Islet of Langerhans (tissue), 1 donor: Measurements from ENCODE around the gene PPP2R2C.

Experiments used
- FAIRE-seq: peaks from one replicate; lab custom pipeline; 2011; peaks lifted over from hg19 to GRCh38; lab: Jason Lieb, UNC

PPP2R2C gene

DNA sequence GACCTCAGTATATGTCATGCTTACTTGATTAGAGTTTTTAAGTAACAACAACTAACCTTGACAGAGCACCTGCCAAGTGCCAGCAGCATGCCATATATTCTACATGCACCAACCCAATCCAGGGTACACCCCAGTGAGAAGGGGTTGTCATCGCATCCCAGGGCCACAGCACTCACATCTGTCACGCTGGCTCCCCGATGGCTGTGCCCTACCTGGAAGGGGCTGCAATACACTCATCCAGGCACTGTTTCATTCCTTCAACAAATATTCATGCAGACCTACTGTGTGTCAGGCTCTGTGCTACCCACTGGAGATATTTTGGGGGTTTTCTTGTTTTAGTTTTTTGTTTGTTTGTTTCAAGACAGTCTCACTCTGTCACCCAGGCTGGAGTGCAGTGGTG is 49.5 kb downstream of the PPP2R2C start:
- FAIRE-seq: no peak

DNA sequence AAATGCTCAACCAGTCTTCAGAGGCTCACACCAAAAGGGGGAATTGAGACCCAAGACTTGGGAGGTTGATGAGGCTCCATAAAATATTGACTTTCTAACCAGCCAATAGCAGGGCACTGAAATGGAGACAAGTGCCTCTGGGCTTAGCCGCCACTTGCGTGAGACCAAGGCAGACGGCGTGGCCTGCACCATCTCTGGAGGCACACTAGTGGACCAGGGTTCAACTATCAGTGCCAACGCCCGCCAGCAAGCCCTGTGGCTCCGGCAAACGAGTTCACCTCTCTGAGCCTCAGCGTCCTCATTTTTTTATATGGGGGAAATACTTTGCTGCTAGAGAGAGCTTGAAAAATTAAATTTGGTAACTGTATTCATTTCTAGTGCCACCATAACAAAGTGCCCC is 50.3 kb downstream of the PPP2R2C start:
- no peak for FAIRE-seq

- no peak for FAIRE-seq
These were observed 51.0 kb downstream of the PPP2R2C start for GRCh38 chr4:6421397-6421796.

- FAIRE-seq: no peak
These were observed 51.4 kb downstream of the PPP2R2C start for GRCh38 chr4:6420972-6421371.

GRCh38 chr4:6420036-6420435 is 52.4 kb downstream of the PPP2R2C start:
- FAIRE-seq: no peak

GRCh38 chr4:6419452-6420028 is 52.9 kb downstream of the PPP2R2C start:
- no peak for FAIRE-seq

GRCh38 chr4:6418193-6418755 is 54.1 kb downstream of the PPP2R2C start:
- no peak for FAIRE-seq

DNA sequence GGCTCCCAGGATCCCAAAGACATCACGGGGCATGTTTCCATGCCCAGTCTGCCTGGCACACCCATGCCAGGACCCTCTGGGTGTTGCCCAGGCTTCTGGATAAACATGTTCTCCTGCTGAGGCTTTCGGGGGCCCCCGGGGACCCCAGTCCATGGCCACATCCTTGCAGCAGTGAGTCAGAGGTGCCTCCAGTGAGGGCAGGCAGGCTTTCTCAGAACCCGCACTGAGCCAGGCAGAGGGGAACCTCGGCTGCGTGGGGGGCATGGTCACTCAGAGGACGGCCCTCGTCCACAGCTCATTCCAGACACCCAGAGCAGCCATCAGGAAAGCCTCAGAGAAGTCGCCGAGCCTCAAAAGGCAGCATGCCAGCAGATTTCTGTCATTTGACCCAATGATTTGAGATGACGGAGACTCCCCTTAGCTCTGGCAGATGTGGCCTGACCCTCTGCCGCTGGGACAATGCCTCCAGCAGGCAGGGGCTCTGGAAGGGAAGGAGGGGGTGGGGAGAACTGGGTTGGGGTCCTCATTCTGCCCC is 54.8 kb downstream of the PPP2R2C start:
- no peak for FAIRE-seq

DNA sequence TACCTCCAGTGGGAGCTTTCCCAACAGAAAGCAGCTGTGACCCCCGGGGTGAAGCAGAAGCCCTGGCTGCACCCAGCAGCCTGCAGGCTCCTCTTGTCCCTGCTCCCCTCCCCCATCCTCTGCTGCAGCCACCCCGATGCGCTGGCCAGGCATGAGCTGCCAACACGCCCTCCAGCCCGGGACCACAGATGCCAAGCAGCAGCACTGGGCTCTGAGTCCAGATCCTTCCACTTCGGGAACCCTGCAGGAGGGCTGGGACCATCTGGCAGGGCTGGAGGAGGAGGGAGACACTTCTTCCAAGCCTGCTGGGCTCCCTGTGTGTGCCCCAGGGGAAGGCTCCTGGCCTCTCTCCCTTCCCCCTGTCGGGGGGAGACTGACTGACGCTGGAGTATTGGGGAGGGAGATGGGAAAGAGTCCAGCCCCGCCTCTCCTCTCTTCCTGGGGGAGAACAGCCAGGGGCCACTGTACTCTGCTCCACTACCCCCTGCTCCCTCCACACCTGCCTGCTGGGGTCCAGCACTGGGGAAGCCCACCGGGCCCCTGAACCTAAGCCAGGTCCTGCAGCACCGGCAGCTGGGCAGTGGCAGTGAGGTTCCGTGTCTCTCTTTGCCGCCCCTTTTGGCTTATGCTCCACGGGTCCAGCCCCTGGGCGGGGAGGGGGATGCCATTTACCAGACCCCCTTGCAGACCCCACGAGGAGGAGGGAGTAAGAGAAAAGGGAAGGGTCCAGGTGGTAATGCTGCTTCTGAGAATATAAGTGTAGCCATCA is 55.7 kb downstream of the PPP2R2C start:
- FAIRE-seq: no peak

DNA sequence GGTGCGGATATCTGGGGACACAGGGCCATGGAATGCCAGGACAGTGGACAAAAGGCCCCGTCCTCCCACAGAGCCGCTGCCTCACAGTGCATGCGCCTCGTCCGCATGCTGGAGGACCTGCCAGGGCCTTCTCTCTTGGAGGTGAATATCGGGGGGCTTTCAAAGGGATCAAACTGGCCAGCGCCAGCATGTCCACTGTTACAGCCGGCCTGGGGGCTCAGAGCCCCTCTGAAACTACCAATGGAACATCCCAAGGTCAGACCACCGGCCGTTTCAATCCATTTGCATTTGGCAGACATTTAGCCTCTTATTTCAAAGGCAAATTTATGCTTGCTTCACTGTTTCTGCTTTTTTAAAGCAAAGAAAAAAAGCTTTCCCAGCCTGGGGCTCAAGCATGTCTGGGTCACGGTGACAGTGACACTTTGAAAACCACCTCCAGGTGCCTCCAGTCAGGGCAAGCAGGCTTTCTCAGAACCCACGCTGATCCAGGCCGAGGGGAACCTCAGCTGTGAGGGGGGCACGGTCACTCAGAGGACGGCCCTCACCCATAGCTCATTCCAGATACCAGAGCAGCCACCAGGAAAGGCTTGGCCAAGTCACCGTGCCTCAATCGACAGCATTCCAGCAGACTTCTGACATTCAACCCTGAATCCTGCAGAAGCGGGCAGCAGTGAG is 57.2 kb downstream of the PPP2R2C start:
- no peak for FAIRE-seq

DNA sequence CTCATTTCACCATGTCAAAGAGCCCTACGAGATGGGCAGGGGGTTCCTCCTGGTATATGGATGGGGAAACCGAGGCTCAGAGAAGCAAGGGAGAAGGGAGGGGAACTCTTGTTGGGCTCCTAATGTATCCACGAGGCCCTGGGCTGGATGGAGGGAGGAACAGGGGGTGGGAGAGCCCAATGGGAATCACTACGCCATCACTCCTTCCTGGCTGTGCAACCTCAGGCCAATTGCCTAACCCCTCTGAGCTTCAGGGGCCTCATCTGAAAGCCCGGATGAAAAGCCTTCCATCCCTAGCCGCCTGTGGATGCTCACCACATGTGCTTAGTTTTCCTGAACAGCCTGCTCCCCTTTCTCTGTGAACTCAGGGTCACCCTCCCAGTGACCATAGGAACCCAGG is 57.8 kb downstream of the PPP2R2C start:
- no peak for FAIRE-seq

- FAIRE-seq: no peak
These were observed 61.8 kb downstream of the PPP2R2C start for GRCh38 chr4:6410664-6411063.

DNA sequence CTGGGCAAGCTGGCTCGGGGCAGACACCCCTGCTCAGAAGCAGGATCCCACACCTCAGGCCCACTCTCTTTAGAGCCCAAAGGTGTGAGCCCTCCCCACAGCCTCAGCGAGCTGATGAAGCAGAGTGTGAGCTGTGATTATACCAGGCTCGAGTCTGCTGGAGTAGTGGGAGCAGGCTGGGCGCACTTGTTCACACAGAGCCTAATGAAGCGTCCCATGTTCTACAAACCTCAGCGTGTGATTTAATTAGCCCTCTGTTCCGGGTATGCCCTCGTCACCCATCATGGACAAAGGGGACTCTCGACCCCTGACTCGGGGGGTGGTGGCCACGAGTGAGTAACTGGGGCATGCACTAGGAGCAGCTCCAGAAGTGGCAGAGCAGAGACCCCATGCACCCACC is 62.3 kb downstream of the PPP2R2C start:
- no peak for FAIRE-seq

GRCh38 chr4:6409381-6409780 is 63.0 kb downstream of the PPP2R2C start:
- no peak for FAIRE-seq

DNA sequence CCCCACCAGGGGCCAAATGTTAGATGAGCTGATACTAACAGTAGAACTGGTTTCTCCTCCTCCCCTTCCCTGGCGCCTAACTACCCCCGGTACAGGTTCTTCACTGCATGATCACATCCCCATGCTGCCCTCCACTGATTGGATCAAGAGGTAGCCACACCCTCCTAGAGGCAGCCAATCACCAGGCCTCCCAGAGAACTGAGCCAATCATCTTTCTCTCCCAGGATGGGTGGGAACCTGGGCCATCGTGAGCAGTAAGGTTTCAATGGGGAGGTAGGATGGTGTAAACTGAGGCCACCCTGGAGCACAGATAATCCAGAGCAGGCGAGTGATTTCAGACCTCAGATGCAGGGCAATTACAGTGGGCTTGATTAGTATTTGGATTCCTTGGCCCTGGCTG is 64.2 kb downstream of the PPP2R2C start:
- FAIRE-seq: no peak

DNA sequence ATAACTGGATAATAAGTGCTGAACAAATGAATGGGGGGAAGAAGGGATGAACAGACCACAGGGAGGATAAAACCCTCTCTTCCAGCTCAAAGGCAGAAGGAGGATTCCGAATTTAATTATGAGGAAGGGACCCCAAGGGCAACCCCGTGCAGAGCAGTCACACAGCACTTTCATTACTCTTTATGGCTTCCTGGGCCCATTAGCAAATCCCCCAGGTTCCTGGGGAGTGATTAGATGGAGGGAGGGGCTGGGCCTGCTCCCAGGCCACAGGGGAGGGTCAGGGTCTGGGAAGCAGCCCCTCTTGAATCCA is 67.1 kb downstream of the PPP2R2C start:
- no peak for FAIRE-seq

- FAIRE-seq: no peak
These were observed 67.6 kb downstream of the PPP2R2C start for GRCh38 chr4:6404611-6405396.

DNA sequence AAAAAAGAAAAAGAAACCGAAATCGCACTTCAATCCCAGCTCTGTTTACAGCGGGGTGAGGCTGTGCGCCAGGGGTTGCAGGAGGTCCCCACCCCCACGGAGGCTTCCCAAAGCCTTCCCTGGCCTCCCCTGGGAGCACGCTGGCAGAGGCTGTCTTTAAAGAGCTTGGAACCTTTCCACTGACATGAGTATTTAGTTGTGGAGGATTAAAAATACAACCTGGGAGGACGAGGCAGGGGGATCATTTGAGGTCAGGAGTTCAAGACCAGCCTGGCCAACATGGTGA is 69.1 kb downstream of the PPP2R2C start:
- no peak for FAIRE-seq

DNA sequence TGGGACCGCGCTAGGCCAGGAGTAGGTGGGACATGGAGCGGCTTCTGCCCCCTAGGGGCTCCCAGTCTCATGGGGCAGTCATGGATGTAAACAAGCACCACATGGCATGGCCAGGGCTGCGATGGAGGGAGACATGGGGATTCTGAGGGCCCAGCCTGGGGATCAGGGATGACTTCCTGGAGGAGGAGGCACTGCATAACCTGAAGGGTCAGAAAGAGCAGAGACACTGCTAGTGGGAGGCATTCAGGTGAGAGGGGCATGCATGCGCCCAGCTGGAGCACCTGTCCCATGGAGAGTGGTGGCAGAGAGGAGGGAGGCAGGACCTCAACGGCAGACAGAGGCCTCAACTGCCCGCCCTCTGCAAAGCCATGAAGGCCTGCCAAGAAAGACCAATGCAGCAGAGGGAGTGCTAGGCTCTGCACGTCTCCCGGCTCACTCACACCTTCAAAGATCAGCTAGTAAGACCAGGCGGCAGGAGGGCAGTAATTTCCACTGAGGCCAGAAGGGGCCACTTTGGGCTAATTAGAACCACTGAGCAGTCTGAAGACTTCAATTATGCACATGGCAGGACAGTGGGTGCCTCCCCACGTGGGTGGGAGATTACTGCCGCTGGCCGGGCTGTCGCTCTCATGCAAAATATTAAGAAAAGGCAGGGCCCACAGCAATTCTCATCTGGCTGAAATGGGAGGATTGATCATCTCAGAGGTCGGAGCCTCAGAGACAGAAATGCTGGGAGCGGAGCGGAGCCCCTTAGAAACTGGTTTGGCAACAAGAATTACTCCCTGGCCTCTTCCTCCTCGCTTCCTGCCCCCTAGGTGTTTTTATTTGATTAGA is 69.6 kb downstream of the PPP2R2C start:
- FAIRE-seq: no peak

DNA sequence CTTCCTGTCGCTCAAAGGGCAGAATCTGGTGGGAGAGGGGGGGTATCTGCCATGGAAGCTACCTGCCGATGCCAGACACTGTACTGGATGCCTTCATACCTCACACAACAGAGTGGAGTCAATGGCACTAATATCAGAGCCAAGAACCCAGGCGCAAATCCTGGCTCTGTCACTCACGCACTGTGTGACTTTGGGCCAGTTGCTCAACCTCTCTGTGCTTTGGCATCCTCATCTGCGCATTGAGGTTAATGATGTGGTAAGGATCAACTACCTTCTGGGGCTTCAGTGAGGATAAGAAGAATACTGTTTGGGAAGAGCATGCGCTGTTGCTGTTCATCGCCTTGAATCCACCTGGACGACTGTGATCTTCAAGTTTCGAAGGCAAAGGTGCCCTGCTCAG is 70.6 kb downstream of the PPP2R2C start:
- no peak for FAIRE-seq

DNA sequence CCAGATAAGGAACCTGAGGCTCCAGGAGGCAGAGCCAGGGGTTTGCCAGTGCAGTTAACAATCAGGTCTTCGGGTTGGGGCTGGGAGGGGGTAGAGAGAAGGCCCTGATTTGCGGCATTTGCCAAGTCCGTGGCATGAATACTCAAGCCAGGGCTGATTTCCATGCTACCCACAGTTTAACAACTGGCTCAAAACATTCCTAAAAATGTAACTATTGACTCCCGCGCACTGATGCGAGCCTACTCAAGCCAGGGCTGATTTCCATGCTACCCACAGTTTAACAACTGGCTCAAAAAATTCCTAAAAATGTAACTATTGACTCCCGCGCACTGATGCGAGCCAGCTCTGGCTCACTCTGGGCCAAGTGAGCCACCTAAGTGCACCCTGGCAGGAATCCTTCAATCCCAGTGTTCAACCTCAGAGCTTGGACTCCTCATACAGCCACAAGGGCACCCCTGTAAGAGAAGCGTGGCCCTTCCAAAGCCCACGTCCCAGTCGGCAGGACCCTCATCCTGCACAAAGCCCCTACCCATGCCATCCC is 75.6 kb downstream of the PPP2R2C start:
- FAIRE-seq: no peak
